Stimulated activated CD8-positive, alpha-beta memory T cell treated with anti-CD3 and anti-CD28 coated beads, Interleukin-2, amount 100 ng/mL, for 48 hours (primary cell): ENCODE measurements around the gene IFNA10.
"Not testable (repeated sequence)": the region's sequence is repeated elsewhere in the genome, so short reads cannot be mapped to it uniquely, and the experiment has no call there.

Experiments
- DNase-seq, 2 donors: peaks; one replicate each; pipeline ENCODE4 v3.0.0-alpha.2; 2020; ENCODE audit warnings: low read depth in 2 of 2

The IFNA10 gene

GRCh38 chr9:21207043-21207442 is at the start of gene IFNA10:
Gene IFNA10 (minus strand): TSS chr9:21207143. CDS start chr9:21207097, 46 bp downstream.
- not testable (repeated sequence) for DNase-seq

DNA sequence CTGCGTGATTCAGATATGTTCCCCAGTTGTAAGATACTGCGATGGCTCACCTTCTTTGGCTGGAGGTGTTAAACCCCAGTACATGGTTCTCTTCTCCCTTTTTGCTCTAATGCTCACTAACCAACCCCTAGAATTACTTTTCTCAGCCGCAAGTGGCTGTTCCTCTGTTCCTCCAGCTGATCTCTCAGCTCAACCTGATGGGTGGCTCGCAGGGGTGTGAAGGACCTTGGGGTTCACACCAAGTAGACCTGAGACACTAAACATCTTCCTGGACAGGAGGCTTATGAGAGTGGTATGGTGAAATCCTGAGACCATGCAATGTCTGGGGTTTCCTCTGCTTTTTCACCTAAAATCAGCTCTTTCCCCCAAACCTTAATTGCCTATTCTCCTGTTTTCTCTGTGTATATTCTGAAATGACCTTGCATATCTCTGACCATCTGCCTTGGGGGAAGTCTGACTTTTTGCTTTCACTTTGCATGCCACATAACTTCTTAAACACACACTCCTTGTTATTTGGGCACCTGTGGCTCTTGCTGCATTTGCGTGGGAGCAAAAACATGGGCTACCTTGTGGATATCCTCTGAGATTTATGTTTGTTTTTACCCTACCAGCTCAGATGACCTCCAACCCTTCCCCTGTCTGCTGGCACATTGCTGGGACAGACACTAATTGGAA is 48.7 kb upstream of the IFNA10 start:
- no peak for DNase-seq

GRCh38 chr9:21252721-21253547 is 46.0 kb upstream of the IFNA10 start:
- DNase-seq, result no peak

DNA sequence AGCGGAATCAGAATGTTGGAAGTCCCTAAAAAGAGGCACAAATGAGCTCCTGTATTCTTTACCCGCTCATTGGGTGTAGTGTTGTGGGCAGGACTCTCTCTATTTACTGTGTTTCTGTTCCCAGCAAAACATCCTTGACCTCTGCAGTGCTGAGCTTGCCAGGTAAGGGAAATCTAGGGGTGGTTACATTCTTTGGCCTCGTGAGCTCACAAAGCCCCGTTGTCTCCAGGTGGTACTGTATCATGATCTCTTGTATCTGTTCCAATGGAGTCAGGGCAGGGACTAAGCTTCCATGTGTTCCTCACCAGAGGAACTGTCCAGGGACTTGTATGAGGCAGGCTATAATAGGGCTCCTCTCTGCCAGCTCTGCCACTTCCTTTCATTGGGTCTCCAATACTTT is 44.7 kb upstream of the IFNA10 start:
- no peak for DNase-seq

- DNase-seq, result no peak
These were observed 44.2 kb upstream of the IFNA10 start for GRCh38 chr9:21251190-21251589.

DNA sequence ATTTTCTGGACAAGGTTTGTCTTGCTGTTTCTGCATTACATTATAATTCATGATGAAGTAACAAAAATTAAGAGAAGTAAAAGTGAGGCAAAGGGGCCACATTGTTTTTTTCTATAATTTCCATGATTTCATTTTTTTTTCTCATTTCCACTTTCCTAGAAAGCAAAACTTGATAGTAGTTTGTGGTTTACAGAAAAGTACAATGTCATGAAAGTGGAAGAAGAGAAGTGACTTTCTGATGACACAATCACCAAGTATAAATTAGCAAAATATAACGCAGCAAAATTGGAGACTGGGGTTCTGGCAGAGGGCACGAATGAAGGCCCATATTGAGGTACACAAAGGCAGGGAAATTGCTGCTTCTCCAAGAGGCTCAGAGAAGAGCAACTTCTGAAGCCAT is 37.9 kb upstream of the IFNA10 start:
- no peak for DNase-seq

GRCh38 chr9:21239911-21240310 is 33.0 kb upstream of the IFNA10 start, which contains the start of gene IFNA14:
Gene IFNA14 (minus strand): TSS chr9:21240005. CDS start chr9:21239935, 70 bp downstream.
- DNase-seq, result no peak

DNA sequence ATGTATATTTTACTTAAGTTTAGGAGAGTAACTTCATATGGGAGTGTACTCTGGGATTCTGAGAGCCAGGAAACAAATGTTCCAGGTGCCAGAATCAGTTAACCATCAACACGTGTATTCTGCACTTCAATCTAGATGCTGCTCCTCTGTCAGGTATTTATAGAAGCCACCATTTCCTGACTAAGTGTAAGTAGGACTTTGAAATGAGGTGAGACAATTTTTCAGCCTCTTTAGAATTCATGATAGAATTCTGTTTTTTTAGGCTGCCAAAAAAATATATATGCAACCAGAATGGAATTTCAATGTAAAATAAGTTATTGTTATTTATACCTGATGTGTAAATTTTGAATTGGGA is 29.4 kb upstream of the IFNA10 start:
- DNase-seq, result not testable (repeated sequence)

DNA sequence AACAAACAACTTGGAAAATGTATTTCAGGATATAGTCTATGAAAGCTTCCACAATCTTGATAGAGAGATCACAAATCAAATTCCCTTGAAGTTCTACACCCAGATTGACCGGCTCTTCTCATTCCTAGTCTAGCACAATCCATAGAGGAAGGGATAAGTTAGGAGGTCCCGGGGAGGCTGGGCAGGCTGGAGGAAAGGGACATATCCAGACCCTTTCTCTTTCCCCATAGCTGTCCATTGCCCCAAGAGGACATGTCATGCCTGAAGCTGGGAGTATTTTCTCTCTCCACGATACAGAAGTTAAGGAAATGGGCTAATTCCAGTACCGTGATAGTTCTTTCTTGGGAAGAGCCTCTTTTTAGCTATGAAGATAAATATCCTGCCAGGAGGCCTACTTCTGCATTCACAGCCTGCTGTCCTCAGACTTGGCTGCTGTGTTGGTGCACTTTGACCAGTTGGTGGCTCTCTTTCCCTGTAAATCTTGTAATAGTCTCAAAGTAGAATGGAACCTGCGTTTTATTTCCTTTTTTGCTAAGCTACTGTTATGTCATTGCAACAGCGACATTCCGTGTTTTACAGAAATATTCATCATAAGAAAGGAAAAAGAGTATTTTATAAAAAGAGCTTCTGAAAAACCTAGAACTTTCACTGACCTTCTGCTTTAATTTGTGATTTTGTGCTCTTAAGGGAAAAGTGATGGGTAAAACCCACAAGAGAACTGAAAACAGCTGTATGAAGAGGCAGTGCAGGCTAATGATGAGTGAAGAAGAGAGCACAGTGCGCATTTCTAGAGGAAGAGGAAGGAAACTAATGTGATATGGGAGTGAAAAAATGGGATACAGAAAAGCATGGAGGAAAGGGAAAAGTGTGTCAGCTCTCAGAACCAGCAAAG is 28.8 kb upstream of the IFNA10 start:
- not testable (repeated sequence) for DNase-seq

DNA sequence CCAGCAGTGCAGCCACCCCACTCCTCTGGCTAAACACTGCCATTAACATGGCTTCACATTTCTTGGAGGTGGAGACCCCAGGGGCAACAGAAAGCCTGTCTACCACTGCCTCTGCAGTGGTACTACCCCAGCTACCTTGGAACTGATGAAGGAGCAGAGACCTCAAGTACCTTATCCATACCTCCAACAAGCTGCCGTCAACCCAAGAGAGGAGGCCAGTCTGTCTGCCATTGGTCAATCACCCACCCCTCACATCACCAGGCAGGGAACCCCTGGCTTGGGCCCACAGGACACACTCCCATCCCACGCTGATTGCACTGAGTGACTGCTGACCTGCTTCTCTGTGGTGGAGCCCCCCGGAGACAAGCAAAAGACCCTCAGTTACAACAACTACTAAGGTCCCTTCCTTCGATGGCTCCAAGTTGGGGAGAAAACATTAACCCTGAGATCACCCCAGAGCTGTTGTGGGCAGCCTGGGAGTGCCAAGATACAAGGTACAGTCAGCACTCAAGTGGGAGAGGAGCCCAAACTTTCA is 27.3 kb upstream of the IFNA10 start:
- no peak for DNase-seq

GRCh38 chr9:21233258-21233657 is 26.3 kb upstream of the IFNA10 start:
- no peak for DNase-seq

GRCh38 chr9:21228122-21228521 is 21.2 kb upstream of the IFNA10 start, which contains the start of gene IFNA17:
Gene IFNA17 (minus strand): TSS chr9:21228222. CDS start chr9:21228173, 49 bp downstream.
- no peak for DNase-seq

DNA sequence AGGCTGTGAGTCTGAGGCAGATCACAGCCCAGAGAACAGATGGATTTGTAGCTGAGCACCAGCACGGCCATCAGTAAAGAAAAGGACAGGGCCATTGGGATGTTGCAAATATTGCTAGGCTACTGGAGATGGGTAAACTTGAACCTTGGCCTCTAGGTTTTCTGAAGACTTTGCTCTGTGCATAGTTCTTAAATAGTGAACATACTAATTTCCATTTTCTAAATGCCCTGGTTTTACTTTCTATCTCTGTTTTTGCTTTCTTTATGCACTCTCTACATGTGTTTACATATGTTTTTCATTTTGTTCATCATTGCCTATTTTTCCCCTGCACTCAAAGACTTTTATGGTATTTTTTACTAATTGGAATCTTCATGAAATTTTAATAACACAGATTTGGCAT is 10.3 kb upstream of the IFNA10 start, which contains the start of gene IFNA16:
Gene IFNA16, minus strand, starts transcription at position 101 of the 400 bp plus-strand sequence. Its CDS starts 6 bp downstream, at position 95.
- not testable (repeated sequence) for DNase-seq

- not testable (repeated sequence) for DNase-seq
These were observed 6.7 kb upstream of the IFNA10 start for GRCh38 chr9:21213411-21214326.

DNA sequence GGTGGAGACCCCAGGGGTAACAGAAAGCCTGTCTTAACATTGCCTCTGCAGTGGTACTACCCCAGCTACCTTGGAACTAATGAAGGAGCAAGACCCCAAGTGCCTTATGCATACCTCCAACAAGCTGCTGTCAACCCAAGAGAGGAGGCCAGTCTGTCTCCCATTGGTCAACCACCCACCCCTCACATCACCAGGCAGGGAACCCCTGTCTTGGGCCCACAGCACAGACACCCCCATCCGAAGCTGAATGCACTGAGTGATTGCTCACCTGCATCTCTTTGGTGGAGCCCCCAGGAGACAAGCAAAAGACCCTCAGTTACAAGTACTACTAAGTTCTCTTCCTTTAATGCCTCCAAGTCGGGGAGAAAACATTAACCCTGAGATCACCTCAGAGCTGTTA is 5.2 kb upstream of the IFNA10 start:
- not testable (repeated sequence) for DNase-seq

DNA sequence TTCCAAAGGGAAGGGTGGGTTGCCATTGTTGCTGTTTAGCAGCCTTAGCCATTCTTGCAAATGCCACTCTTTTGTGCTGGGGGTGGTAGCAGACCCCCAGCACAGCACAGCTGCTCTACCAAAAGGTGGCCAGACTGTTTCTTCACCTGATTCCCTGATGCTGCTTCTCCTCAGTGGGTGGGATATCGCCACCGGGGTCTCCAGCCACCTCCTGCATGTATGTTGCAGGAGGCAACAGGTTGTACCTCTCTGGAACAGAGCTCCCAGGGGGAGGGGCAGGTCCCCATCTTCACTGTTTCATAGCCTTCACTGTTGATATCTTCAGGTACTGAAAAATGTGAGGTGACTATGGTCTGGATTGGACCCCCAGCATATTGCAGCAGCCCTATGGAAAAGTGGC is 3.8 kb upstream of the IFNA10 start:
- DNase-seq, result not testable (repeated sequence)

GRCh38 chr9:21210311-21210710 is 3.4 kb upstream of the IFNA10 start:
- no peak for DNase-seq

GRCh38 chr9:21205204-21205603 is 1.7 kb downstream of the IFNA10 start:
- DNase-seq, result no peak

DNA sequence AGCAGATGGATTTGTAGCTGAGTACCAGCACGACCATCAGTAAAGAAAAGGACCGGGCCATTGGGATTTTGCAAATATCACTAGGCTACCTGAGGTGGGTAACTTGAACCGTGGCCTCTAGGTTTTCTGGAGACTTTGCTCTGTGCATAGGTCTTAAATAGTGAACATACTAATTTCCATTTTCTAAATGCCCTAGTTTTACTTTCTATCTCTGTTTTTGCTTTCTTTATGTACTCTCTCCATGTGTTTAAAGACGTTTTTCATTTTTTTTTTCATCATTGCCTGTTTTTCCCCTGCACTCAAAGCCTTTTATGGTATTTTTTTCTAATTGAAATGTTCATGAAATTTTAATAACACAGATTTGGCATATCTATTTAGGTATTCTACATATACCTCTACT is 4.8 kb downstream of the IFNA10 start, which contains the start of gene IFNA7:
Gene IFNA7, minus strand, starts transcription at position 101 of the 400 bp plus-strand sequence. Its CDS starts 40 bp downstream, at position 61.
- DNase-seq, result not testable (repeated sequence)
